HG03060 (cell line): Measurements from ENCODE around the gene UST.
A peak's percentile ranks its signal among the peaks of the same experiment; 100 is the strongest.
"Not testable (repeated sequence)": the region's sequence is repeated elsewhere in the genome, so short reads cannot be mapped to it uniquely, and the experiment has no call there.

Experiments
- ATAC-seq: cut with Tn5 transposase; IDR thresholded peaks from one replicate; pipeline ENCODE4 v1.9.1; 2021; ENCODE audit warnings: low read depth, moderate number of reproducible peaks; ENCODE audit not compliant: unreplicated experiment

UST gene

GRCh38 chr6:148857798-148858390 lies 111.1 kb downstream of the UST start:
- no peak for ATAC-seq

GRCh38 chr6:148864132-148864531 lies 117.3 kb downstream of the UST start:
- not testable (repeated sequence) for ATAC-seq

GRCh38 chr6:148864941-148865340 lies 118.1 kb downstream of the UST start:
- no peak for ATAC-seq

GRCh38 chr6:148866657-148867268 lies 119.9 kb downstream of the UST start:
- peak; percentile 86 for ATAC-seq

- ATAC-seq: no peak
Measured at GRCh38 chr6:148867862-148868261, 121.0 kb downstream of the UST start.

- no peak for ATAC-seq
Measured at GRCh38 chr6:148868314-148868713, 121.5 kb downstream of the UST start.

- no peak for ATAC-seq
Measured at GRCh38 chr6:148868901-148869300, 122.1 kb downstream of the UST start.

- ATAC-seq: no peak
Measured at GRCh38 chr6:148869585-148869984, 122.8 kb downstream of the UST start.

- no peak for ATAC-seq
Measured at GRCh38 chr6:148873154-148873553, 126.3 kb downstream of the UST start.

GRCh38 chr6:148873868-148874267 lies 127.0 kb downstream of the UST start:
- no peak for ATAC-seq

GRCh38 chr6:148874698-148875293 lies 128.0 kb downstream of the UST start:
- no peak for ATAC-seq

GRCh38 chr6:148878683-148879082 lies 131.9 kb downstream of the UST start:
- no peak for ATAC-seq

GRCh38 chr6:148880742-148881141 lies 133.9 kb downstream of the UST start:
- not testable (repeated sequence) for ATAC-seq

- no peak for ATAC-seq
Measured at GRCh38 chr6:148881593-148882311, 134.9 kb downstream of the UST start.

- no peak for ATAC-seq
Measured at GRCh38 chr6:148883270-148883669, 136.4 kb downstream of the UST start.

GRCh38 chr6:148884461-148884860 lies 137.6 kb downstream of the UST start:
- no peak for ATAC-seq

- no peak for ATAC-seq
Measured at GRCh38 chr6:148885136-148885865, 138.5 kb downstream of the UST start.

GRCh38 chr6:148885925-148886845 lies 139.4 kb downstream of the UST start:
- no peak for ATAC-seq

- no peak for ATAC-seq
Measured at GRCh38 chr6:148887181-148887580, 140.4 kb downstream of the UST start.

GRCh38 chr6:148888856-148889255 lies 142.0 kb downstream of the UST start:
- no peak for ATAC-seq
